ENCODE data around the gene TARS3.

Gene TARS3

DNA sequence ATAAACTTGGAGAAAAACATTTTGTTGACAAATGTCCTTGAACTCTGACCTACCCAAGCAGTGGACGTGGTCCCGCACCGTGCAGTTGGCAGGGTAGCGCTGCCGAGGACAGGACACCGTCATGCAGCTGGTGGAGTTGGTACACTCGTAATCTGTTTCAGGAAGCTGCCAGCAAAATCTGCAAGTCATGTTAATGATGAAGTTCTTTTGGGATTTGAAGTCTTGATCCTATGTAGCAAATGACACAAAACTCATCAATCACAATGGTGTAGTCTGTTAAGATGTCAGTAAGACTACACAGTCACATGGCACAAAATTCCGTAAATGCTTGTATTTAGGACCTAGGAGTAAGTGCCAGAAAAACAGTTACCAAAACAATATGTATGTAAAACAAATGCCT lies 77.6 kb downstream of the TARS3 start:
- ChIA-PET CTCF (interaction anchor here (1.1 to 1.7 kb wide), 2 partner anchors 10 to 334 kb away, joined by 3 to 4 read pairs; no protein-coding TSS in a partner anchor), POLR2A (no interaction called here)
- TF ChIP-seq CTCF (IDR thresholded peaks at IDR 0.05; ENCODE audit: control extremely low read depth, extremely low read depth, low read depth, missing control alignments), result no peak
- DNase-seq (ENCODE audit: extremely low spot score), result no peak

- TF ChIP-seq CTCF (IDR thresholded peaks at IDR 0.05; ENCODE audit: control extremely low read depth, extremely low read depth, low read depth, missing control alignments), result peak; percentile 2
- CTCF ChIA-PET, result interaction anchor here (1.0 to 5.4 kb wide), 24 partner anchors 7 to 627 kb away, joined by 3 to 89 read pairs (median 5); partner anchors contain the start of genes SNRPA1 and TM2D3
- no peak for DNase-seq (ENCODE audit: extremely low spot score)
- POLR2A ChIA-PET, result no interaction called here
Observed at GRCh38 chr15:101642361-101642760, 81.9 kb downstream of the TARS3 start.

DNA sequence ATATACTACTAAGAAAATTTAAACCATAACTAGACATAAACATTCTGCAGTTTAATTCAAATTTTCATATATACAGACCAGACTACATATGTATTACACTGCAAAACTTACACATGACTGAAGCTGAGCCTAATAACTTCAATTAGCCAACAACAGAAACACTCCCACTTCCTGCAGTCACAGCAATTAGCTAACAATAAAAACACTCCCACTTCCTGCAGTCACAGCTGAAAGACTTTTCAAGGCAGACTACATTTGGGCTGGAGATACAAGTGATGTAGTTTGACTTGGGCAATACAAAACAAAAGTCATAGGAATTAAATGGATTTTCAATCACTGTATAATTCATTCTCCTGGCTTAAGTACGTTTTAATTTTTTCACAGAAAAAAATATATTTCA lies 82.4 kb downstream of the TARS3 start:
- ChIA-PET POLR2A (interaction anchor here (0.8 kb wide), 1 partner anchor 13 kb away, joined by 3 read pairs; no protein-coding TSS in a partner anchor), CTCF (interaction anchor here (0.6 to 5.4 kb wide), 27 partner anchors 8 to 626 kb away, joined by 3 to 89 read pairs (median 4); partner anchors contain the start of genes SNRPA1 and TM2D3)
- no peak for DNase-seq (ENCODE audit: extremely low spot score)

DNA sequence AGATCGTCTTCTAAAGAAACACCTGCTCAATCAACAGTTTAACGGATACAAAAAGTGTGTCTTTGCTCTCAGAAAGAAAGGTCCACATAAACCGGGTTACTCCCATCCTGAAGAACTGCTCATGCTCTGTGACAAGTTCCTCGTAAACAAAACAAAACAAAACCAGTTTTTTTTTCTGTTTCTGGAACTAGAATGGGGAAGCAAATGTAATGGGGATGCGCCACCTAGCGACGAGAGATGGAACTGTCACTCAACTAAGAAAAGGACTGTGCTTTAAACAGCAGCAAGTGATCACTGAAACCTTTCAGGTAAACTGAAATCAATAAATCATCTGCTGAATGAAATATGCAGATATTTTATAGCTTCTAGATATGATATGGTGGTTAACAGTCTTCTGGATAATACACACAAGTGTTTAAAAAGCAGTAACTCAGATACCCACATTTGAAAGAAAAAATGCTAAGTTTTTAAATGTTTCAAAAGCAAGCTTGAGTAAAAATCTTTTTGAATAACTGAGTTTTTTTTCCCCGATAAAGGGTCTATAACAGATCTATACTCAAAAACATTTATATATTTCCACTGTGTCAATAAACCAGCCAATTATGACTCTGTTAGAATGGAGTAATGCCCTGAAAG lies 83.0 kb downstream of the TARS3 start:
- ChIA-PET POLR2A (interaction anchor here (0.8 kb wide), 1 partner anchor 14 kb away, joined by 3 read pairs; no protein-coding TSS in a partner anchor), CTCF (interaction anchor here (0.6 to 5.4 kb wide), 33 partner anchors 8 to 633 kb away, joined by 3 to 89 read pairs (median 4); partner anchors contain the start of genes SNRPA1 and TM2D3)
- peak; percentile 83 for TF ChIP-seq CTCF (IDR thresholded peaks at IDR 0.05; ENCODE audit: control extremely low read depth, extremely low read depth, low read depth, missing control alignments)
- DNase-seq (ENCODE audit: extremely low spot score), result peak; percentile 66

More for the DNA sequence above, 82.4 kb downstream of the TARS3 start:
- TF ChIP-seq CTCF (IDR thresholded peaks at IDR 0.05; ENCODE audit: control extremely low read depth, extremely low read depth, low read depth, missing control alignments), result no peak

GRCh38 chr15:101639667-101640066 lies 84.6 kb downstream of the TARS3 start:
- no peak for TF ChIP-seq CTCF (IDR thresholded peaks at IDR 0.05; ENCODE audit: control extremely low read depth, extremely low read depth, low read depth, missing control alignments)
- DNase-seq (ENCODE audit: extremely low spot score), result no peak
- POLR2A ChIA-PET, result no interaction called here
- CTCF ChIA-PET, result interaction anchor here (1.0 to 5.4 kb wide), 8 partner anchors 10 to 403 kb away, joined by 3 to 89 read pairs (median 18); partner anchors contain the start of gene SNRPA1

DNA sequence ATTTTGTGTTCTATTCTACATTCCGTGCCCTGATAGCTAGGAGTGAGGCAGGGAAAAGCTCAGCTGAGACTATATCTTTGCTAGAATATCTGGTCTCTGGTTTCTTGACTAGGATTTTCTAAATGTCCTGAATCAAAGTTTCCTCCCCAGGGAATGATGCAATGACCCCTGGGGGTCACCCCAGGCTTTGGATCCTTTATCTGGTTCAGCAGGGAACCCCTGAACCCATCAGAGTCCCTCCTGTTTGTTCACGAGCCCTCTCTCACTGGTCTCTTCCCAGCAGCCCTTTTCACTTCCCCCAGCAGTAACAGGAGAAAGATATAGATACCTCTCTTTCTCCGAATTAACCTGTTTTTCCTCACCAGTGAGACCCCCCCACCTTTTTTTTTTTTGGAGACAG lies 86.4 kb downstream of the TARS3 start:
- TF ChIP-seq CTCF (IDR thresholded peaks at IDR 0.05; ENCODE audit: control extremely low read depth, extremely low read depth, low read depth, missing control alignments), result no peak
- ChIA-PET POLR2A (no interaction called here), CTCF (interaction anchor here (2.5 kb wide), 1 partner anchor 350 kb away, joined by 10 read pairs; no protein-coding TSS in a partner anchor)
- no peak for DNase-seq (ENCODE audit: extremely low spot score)

All from GM10248 (cell line).